HepG2 (cell line): ENCODE results near the gene ING2. TPM values are rescaled to one million over a fixed set of nuclear protein-coding genes. Genes with fewer than 3 reads are reported as not detected.

Source experiments
- ARID4A ChIP-seq: sonication (generic); formaldehyde crosslinking; IDR thresholded peaks from 2 replicates; pipeline ENCODE4 v1.5.0; 2020; ENCODE audit warnings: mild to moderate bottlenecking, missing genetic modification reagents, borderline replicate concordance
- CEBPB ChIP-seq: IDR thresholded peaks from 2 replicates; pipeline ENCODE4 v1.6.1; 2011; ENCODE audit warnings: low read depth, low read length, improper control_type of control experiment, borderline replicate concordance
- CREB1 ChIP-seq, 2 experiments: fragments of 450-650 bp in 1 of 2; IDR thresholded peaks; 2 replicates each; pipeline ENCODE4 v1.6.1; 2016 to 2017; ENCODE audit warnings: control low read depth in 1 of 2, mild to moderate bottlenecking in 1 of 2, missing compliant biosample characterization in 1 of 2, missing genetic modification characterization in 1 of 2
- PAXIP1 ChIP-seq: sonication (generic); formaldehyde crosslinking; conservative IDR thresholded peaks from 2 replicates; pipeline ENCODE4 v1.4.0; 2020; ENCODE audit warnings: mild to moderate bottlenecking, missing genetic modification reagents, moderate library complexity
- SIX4 ChIP-seq: sonication (generic); formaldehyde crosslinking; IDR thresholded peaks from 2 replicates; pipeline ENCODE4 v1.4.0; 2020; ENCODE audit warnings: missing genetic modification reagents
- SOX5 ChIP-seq: IDR thresholded peaks from 2 replicates; pipeline ENCODE4 v1.6.1; 2016; ENCODE audit warnings: borderline replicate concordance
- SP4 ChIP-seq: sonication (generic); formaldehyde crosslinking; IDR thresholded peaks from 2 replicates; pipeline ENCODE4 v1.8.1; 2023; ENCODE audit warnings: mild to moderate bottlenecking, missing genetic modification reagents
- TGIF2 ChIP-seq: IDR thresholded peaks from 2 replicates; pipeline ENCODE4 v1.6.1; 2016; ENCODE audit warnings: control low read depth, missing compliant biosample characterization
- YEATS2 ChIP-seq: sonication (generic); formaldehyde crosslinking; IDR thresholded peaks from 2 replicates; pipeline ENCODE4 v1.4.0; 2020; ENCODE audit warnings: missing genetic modification reagents, borderline replicate concordance
- ZNF318 ChIP-seq: sonication (generic); formaldehyde crosslinking; IDR thresholded peaks from 2 replicates; pipeline ENCODE4 v1.4.0; 2020; ENCODE audit warnings: mild to moderate bottlenecking, missing genetic modification reagents
- ZNF776 ChIP-seq: sonication (generic); formaldehyde crosslinking; IDR thresholded peaks from 2 replicates; pipeline ENCODE4 v1.4.0; 2020; ENCODE audit warnings: mild to moderate bottlenecking, missing genetic modification reagents
- ZSCAN25 ChIP-seq: sonication (generic); formaldehyde crosslinking; IDR thresholded peaks from 2 replicates; pipeline ENCODE4 v1.8.0; 2022; ENCODE audit warnings: mild to moderate bottlenecking, missing genetic modification reagents
- polyA plus RNA-seq, 8 experiments: library from polyadenylated mRNA; depleted of rRNA in 3 of 8; stranded (reverse) in 7 of 8; unstranded in 1 of 8; fragments of >200 nt; fragmentation: Illumina TruSeq in 4 of 8; extraction: Trizol in 4 of 8; gene quantifications; 2 replicates each; pipeline versions ENCODE4 v1.2.1 to v1.2.3, GENCODE V29; 2011 to 2016; ENCODE audit warnings: low read depth in 4 of 8, missing spikeins in 1 of 8, mixed read lengths in 1 of 8; ENCODE audit not compliant: insufficient read depth in 1 of 8
- total RNA-seq, 5 experiments: library from RNA; depleted of rRNA; stranded (reverse); fragments of >200 nt; fragmentation: Illumina TruSeq; extraction: Trizol; gene quantifications; 2 replicates each; pipeline ENCODE4 v1.2.3, GENCODE V29; 2016; ENCODE audit warnings: low read depth in 1 of 5

The ING2 gene
- total and polyA plus RNA-seq, 2 of the 13 experiments (the other 11 are each of a cell fraction or from before 2014, with no cell fraction given) = 6.6 to 12.4 TPM

- TF ChIP-seq PAXIP1 (CRISPR knock-in tag) = 0 out of 2 replicates have a peak, but pooled peaks have one; percentile 34
- TF ChIP-seq CEBPB = peak; percentile 83
- no peak for TF ChIP-seq TGIF2
- no peak for TF ChIP-seq ARID4A (CRISPR knock-in tag)
- peak; percentile 32; the same call in 1 of the 2 replicates for TF ChIP-seq SOX5 (CRISPR knock-in tag)
- no peak for TF ChIP-seq SP4 (CRISPR knock-in tag)
- TF ChIP-seq ZSCAN25 (CRISPR knock-in tag) = no peak
- no peak for TF ChIP-seq SIX4 (CRISPR knock-in tag)
- TF ChIP-seq YEATS2 (CRISPR knock-in tag) = no peak
- TF ChIP-seq CREB1 (IDR thresholded peaks at IDR 0.05) = no peak
- TF ChIP-seq CREB1 (CRISPR knock-in tag; IDR thresholded peaks at IDR 0.05) = 0 out of 2 replicates have a peak, but pooled peaks have one; percentile 14
- TF ChIP-seq ZNF776 (CRISPR knock-in tag) = no peak
- TF ChIP-seq ZNF318 (CRISPR knock-in tag) = no peak
Measured at GRCh38 chr4:183468210-183469095, 36.4 kb upstream of the ING2 start (continued).
